Lower leg skin (tissue), 3 donors: ENCODE results near the gene METTL13.

Experiments used
- CTCF ChIP-seq, 3 donors: fragments of 450-650 bp; IDR thresholded peaks; one replicate each; pipeline ENCODE4 v1.5.1; 2016; ENCODE audit warnings: antibody characterized with exemption in 3 of 3, mild to moderate bottlenecking in 3 of 3, moderate library complexity in 2 of 3
- POLR2A ChIP-seq, 2 donors: fragments of 450-650 bp; IDR thresholded peaks; one replicate each; pipeline ENCODE4 v1.6.1; 2016 to 2017; ENCODE audit warnings: antibody characterized with exemption in 2 of 2, mild to moderate bottlenecking in 1 of 2, moderate library complexity in 1 of 2

DNA sequence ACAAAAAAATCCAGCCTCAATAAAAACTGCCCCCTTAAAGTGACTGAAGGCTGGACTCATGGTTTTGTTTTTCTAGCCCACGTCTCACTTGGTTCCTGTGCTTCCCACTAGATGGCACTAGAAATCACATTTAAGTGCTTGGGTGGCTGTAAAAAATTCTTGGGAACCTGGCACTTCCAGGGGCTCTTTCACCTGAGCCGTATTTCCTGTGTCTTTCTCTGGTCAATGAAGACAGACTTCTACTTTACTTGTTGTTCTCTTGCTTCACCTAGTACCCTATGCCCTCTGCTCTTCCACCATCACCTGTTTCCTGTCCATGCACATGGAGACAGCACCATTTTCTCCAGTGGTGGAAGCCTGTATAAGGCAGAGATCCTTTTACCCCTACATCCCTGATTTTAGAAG, 20.0 kb downstream of the METTL13 start:
- TF ChIP-seq CTCF (IDR thresholded peaks at IDR 0.05) (no peak), POLR2A (IDR thresholded peaks at IDR 0.05) (no peak)
